Measurements from ENCODE around the gene BAG2. TPM values are rescaled to one million over a fixed set of nuclear protein-coding genes. Genes with fewer than 3 reads are reported as not detected.

Gene BAG2
- total and polyA plus RNA-seq, 10 of the 15 experiments (the other 5 are each of a cell fraction or from before 2014, with no cell fraction given), result 7.7 to 17.6 (median 9.6) TPM

GRCh38 chr6:57163956-57164355 is 8.2 kb upstream of the BAG2 start:
- BruUV-seq (replicated peaks), result no TSS peak
- FAIRE-seq (no peak), DNase-seq (ENCODE audit: low read depth, low spot score) (no peak), ATAC-seq (no peak)
- Histone ChIP-seq H3K27ac (ENCODE audit: control insufficient read depth, insufficient read depth) (no peak overlapping the region), H4K20me1 (ENCODE audit: control insufficient read depth, insufficient read depth) (no peaks in the 10 kb centered on the region), H3K4me2 (ENCODE audit: control insufficient read depth, insufficient read depth) (no peak overlapping the region), H3K9me3 (replicated peaks; ENCODE audit: control insufficient read depth, insufficient read depth, low read length) (no peaks in the 10 kb centered on the region), H3K4me1 (ENCODE audit: control insufficient read depth, insufficient read depth, low read length) (no peaks in the 10 kb centered on the region), H3K4me3 (no peak overlapping the region), H3K36me3 (ENCODE audit: control insufficient read depth in 2 of 2, insufficient read depth in 2 of 2, low read length in 1 of 2) (peaks cover 0 to 2% of the 10 kb centered on the region in 2 experiments; a peak in 1 of 4 replicates), H2AFZ (ENCODE audit: control insufficient read depth, low read depth, low read length) (no peak overlapping the region), H3K9ac (ENCODE audit: control insufficient read depth, insufficient read depth, low read length) (no peak overlapping the region), H3K79me2 (ENCODE audit: control insufficient read depth, insufficient read depth, low read length) (no peaks in the 10 kb centered on the region), H3K27me3 (replicated peaks in 1 of 2; ENCODE audit: control insufficient read depth in 2 of 2, insufficient read depth in 2 of 2, low read length in 1 of 2) (no peaks in the 10 kb centered on the region)
- ChIA-PET RAD21 (ENCODE audit: unreplicated experiment) (no interaction called here), POLR2A (no interaction called here), CTCF (no interaction called here), SMC1A (ENCODE audit: uncharacterized antibody, unreplicated experiment) (no interaction called here)
- in situ Hi-C loops (cut with MboI) (loop anchor here (5.0 kb wide), 1 partner anchor 72 kb away; the partner anchor contains the start of gene ZNF451), intact Hi-C loops (cut with micrococcal nuclease; ENCODE audit: unreplicated experiment) (no loop called here)
- WGBS (ENCODE audit: insufficient coverage, insufficient replicate concordance, low lambda C conversion rate, missing lambda C conversion rate), result 96% methylated on average over 2 of the region's 2 CpGs
- TF ChIP-seq BHLHE40 (IDR thresholded peaks at IDR 0.05; ENCODE audit: borderline replicate concordance in 1 of 2, low read depth in 2 of 2, low read length in 1 of 2) (no peak), SPI1 (IDR thresholded peaks at IDR 0.05; ENCODE audit: borderline replicate concordance, insufficient read depth, low read depth, low read length) (no peak), ZBTB4 (CRISPR knock-in tag; IDR thresholded peaks at IDR 0.05) (no peak), IRF3 (IDR thresholded peaks at IDR 0.05) (no peak), MAX (IDR thresholded peaks at IDR 0.05; ENCODE audit: low read depth, low read length) (no peak), KDM1A (IDR thresholded peaks at IDR 0.05; ENCODE audit: borderline replicate concordance) (no peak), STAT3 (IDR thresholded peaks at IDR 0.05; ENCODE audit: low read depth, low read length) (no peak), SUZ12 (IDR thresholded peaks at IDR 0.05; ENCODE audit: unreplicated experiment) (no peak), SRF (IDR thresholded peaks at IDR 0.05; ENCODE audit: low read depth in 2 of 2, low read length in 2 of 2) (no peak), MLLT1 (IDR thresholded peaks at IDR 0.05) (no peak), NFYB (IDR thresholded peaks at IDR 0.05; ENCODE audit: insufficient read depth, low read depth, low read length) (no peak), ZNF207 (IDR thresholded peaks at IDR 0.05; ENCODE audit: borderline replicate concordance) (no peak), POU2F2 (IDR thresholded peaks at IDR 0.05; ENCODE audit: borderline replicate concordance, low read depth, low read length) (no peak), MYC (IDR thresholded peaks at IDR 0.05; ENCODE audit: insufficient read depth, insufficient read length, insufficient replicate concordance, low read length, severe bottlenecking) (no peak)

Measured in GM12878 (cell line).